ENCODE results near the gene SKAP2. TPM values are rescaled to one million over a fixed set of nuclear protein-coding genes. Genes with fewer than 3 reads are reported as not detected.

The SKAP2 gene
- total RNA-seq, 1 donor from 2014 or later = 50.2 TPM

DNA sequence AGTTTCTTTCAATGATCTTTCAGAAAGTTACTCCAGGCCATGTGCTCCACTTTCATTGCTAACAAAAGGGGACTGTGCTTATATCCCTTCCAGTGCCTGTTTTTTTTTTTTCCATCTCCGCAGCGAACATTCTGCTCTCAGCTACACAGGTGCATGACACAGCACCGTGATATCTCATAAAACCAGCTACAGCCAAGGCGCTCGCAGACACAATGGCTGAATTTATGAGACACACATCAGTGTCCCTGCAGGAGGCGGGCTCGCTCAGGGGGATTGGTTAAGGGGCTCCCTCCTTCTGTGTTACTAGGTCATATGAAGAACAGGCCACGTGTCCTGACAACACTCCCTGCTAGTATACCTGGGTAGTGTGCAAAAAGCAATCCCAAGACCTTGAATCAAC lies 245.5 kb downstream of the SKAP2 start:
- Histone ChIP-seq H3K4me1 (no peaks in the 10 kb centered on the region), H3K27ac (no peak overlapping the region), H3K4me3 (no peak overlapping the region), H3K9me3 (no peaks in the 10 kb centered on the region), H3K36me3 (no peaks in the 10 kb centered on the region), H3K27me3 (no peaks in the 10 kb centered on the region)
- TF ChIP-seq, protein P1, sequence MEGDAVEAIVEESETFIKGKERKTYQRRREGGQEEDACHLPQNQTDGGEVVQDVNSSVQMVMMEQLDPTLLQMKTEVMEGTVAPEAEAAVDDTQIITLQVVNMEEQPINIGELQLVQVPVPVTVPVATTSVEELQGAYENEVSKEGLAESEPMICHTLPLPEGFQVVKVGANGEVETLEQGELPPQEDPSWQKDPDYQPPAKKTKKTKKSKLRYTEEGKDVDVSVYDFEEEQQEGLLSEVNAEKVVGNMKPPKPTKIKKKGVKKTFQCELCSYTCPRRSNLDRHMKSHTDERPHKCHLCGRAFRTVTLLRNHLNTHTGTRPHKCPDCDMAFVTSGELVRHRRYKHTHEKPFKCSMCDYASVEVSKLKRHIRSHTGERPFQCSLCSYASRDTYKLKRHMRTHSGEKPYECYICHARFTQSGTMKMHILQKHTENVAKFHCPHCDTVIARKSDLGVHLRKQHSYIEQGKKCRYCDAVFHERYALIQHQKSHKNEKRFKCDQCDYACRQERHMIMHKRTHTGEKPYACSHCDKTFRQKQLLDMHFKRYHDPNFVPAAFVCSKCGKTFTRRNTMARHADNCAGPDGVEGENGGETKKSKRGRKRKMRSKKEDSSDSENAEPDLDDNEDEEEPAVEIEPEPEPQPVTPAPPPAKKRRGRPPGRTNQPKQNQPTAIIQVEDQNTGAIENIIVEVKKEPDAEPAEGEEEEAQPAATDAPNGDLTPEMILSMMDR (IDR thresholded peaks at IDR 0.05) = no peak
- intact Hi-C loops (cut with DNase I) = no loop called here
- no peak for DNase-seq (ENCODE audit: low spot score in 2 of 2)

- no peaks in the 10 kb centered on the region for H3K36me3 ChIP-seq
- H3K4me1 ChIP-seq = no peaks in the 10 kb centered on the region
- TF ChIP-seq, protein P1 (IDR thresholded peaks at IDR 0.05) = no peak
- no peak overlapping the region for H3K27ac ChIP-seq
- H3K9me3 ChIP-seq = no peaks in the 10 kb centered on the region
- H3K4me3 ChIP-seq = no peak overlapping the region
- no peaks in the 10 kb centered on the region for H3K27me3 ChIP-seq
- DNase-seq (ENCODE audit: low spot score in 2 of 2) = no peak
- intact Hi-C loops (cut with DNase I) = no loop called here
These were observed 245.9 kb downstream of the SKAP2 start for GRCh38 chr7:26618449-26618848.

Other genes with a start within 250 kb of the SKAP2 start
- gene HOXA1, start 231.4 kb upstream of the SKAP2 start, total RNA-seq = not detected
- 36.5 TPM for gene HOXA2, start 238.1 kb upstream of the SKAP2 start, total RNA-seq